RWPE1 (cell line): ENCODE results near the gene SLC2A11.

Source experiments
- CTCF ChIA-PET: fragments of 350-600 bp; sonication (Branson Sonifier 250); formaldehyde crosslinking; extraction: SDS; loops from one replicate; lab custom pipeline; 2021; lab: Yijun Ruan, JAX
- POLR2A ChIA-PET: fragments of 400-600 bp; formaldehyde crosslinking; extraction: SDS; loops from one replicate; lab custom pipeline; 2020; ENCODE audit warnings: antibody characterized with exemption; ENCODE audit not compliant: low non-redundant PET; lab: Yijun Ruan, JAX
- DNase-seq: peaks from one replicate; pipeline ENCODE4 v3.0.0; 2012; ENCODE audit warnings: low spot score
- H3K27ac ChIP-seq: fragments of 450-650 bp; 2 replicates; pipeline ENCODE4 v1.5.1; 2017
- TF ChIP-seq, protein P1 (sequence below): fragments of 450-650 bp; conservative IDR thresholded peaks from 2 replicates; pipeline ENCODE4 v1.5.1; 2017; ENCODE audit warnings: low read depth, mild to moderate bottlenecking

SLC2A11 gene

DNA sequence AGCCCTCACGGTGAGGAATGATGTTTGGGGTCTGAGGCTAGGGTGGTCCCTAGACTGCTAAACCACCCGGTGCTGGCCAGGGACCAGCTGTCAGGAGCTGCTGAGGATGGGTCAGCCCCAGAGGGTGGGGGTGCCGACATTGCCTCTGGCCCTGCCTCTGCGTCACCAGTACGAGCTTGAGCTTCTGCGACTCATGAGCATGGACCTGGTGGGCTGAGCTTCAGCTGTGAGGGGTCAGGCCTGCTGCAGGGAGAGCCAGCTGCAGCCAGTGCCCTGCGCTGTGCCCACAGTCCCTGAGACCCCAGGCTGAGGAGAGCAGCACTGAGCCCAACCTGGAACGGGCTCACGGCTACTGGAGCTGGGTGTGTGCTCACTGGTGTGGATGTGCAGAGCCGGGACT is 25.9 kb upstream of the SLC2A11 start:
- CTCF ChIA-PET = no interaction called here
- POLR2A ChIA-PET = no interaction called here
- TF ChIP-seq, protein P1, sequence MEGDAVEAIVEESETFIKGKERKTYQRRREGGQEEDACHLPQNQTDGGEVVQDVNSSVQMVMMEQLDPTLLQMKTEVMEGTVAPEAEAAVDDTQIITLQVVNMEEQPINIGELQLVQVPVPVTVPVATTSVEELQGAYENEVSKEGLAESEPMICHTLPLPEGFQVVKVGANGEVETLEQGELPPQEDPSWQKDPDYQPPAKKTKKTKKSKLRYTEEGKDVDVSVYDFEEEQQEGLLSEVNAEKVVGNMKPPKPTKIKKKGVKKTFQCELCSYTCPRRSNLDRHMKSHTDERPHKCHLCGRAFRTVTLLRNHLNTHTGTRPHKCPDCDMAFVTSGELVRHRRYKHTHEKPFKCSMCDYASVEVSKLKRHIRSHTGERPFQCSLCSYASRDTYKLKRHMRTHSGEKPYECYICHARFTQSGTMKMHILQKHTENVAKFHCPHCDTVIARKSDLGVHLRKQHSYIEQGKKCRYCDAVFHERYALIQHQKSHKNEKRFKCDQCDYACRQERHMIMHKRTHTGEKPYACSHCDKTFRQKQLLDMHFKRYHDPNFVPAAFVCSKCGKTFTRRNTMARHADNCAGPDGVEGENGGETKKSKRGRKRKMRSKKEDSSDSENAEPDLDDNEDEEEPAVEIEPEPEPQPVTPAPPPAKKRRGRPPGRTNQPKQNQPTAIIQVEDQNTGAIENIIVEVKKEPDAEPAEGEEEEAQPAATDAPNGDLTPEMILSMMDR = no peak
- DNase-seq = no peak
- H3K27ac ChIP-seq = peak overlapping the region; percentile 28

DNA sequence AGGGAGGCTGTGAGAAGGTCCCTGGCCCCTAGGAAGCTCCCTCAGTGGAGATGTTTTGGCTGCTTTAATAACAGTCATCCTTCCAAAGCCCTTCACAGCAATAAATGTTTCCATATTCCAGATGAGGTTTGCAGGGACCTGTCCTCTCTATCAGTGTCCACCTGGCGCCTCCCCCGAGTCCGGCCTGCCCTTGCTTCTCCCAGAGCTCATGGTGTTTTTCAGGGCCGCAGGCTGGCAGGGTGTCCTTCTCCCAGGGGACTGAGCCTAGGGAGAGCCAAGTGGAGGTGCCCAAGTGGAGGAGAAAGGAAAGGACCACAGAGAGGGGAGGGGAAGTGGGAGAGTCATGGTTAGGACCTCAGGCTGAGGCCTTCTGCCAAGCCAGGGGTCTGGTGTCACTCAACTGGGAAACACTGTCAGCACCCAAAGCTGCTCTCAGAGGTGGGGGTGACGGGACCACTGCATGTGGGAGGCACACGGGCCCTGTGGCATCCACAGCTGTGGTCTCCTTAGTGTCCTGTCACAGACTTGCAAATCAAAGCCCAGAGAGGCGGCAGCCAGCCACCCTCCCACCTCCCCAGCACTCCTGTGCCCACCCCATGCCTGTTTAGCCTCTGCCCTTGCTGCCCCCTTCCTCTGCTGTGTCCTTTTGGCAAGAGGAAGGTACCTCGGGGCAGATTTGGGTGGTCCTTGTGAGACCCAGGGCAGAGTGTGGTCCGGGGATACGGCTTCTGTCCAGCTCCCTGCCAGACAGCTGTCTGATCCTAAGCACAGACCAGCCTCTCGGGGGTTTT is 25.3 kb upstream of the SLC2A11 start:
- DNase-seq = no peak
- TF ChIP-seq, protein P1 = no peak
- ChIA-PET CTCF (no interaction called here), POLR2A (no interaction called here)
- peak overlapping the region; percentile 28 for H3K27ac ChIP-seq

DNA sequence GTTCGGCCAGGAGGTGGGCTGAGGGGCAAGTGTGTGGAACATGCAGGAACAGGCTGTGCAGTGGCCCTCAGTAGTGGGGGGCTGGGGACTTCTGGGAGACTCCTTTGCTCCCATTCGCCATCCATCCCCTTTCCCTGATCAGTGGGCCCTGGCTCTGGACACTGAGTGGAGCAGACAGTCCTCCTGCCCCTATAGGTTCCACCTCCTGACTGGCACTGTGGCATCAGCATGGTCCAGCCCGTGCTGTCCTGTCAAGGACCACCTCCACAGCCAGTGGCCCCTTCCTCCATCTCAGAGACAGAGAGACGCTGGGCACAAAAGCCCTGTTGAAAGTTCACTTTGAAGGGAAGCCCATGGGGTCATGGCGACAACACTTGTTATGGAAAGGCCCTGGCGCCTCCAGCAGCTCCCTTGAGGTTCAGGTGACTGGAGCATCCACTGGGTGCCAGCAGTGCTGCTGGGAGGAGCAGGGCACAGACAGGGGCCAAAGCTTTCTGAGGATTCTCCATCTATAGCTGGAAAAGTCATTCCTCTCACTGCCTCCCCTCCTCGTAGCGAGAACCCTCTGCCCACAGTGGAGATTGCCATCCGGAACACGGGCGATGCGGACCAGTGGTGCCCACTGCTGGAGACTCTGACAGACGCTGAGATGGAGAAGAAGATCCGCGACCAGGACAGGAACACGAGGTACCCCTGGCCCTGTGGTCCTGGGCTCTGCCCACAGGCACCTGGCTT is 24.5 kb upstream of the SLC2A11 start:
- no peak for DNase-seq
- TF ChIP-seq, protein P1 = no peak
- ChIA-PET CTCF (no interaction called here), POLR2A (no interaction called here)
- H3K27ac ChIP-seq = peak overlapping the region; percentile 66

DNA sequence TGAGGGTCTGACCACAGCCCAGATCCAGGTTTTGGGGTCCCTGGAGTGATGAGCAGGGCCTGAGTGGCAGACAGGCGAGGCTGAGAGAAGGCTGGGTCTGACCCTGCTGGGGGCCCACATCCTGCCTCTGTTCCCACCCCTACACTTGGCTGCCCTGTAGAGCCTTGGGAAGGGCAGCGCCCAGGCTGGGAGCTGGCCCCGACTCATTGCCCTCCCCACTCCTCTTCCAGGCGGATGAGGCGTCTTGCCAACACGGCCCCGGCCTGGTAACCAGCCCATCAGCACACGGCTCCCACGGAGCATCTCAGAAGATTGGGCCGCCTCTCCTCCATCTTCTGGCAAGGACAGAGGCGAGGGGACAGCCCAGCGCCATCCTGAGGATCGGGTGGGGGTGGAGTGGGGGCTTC is 23.8 kb upstream of the SLC2A11 start:
- TF ChIP-seq, protein P1 = no peak
- ChIA-PET POLR2A (no interaction called here), CTCF (no interaction called here)
- peak overlapping the region; percentile 66 for H3K27ac ChIP-seq
- DNase-seq = no peak

DNA sequence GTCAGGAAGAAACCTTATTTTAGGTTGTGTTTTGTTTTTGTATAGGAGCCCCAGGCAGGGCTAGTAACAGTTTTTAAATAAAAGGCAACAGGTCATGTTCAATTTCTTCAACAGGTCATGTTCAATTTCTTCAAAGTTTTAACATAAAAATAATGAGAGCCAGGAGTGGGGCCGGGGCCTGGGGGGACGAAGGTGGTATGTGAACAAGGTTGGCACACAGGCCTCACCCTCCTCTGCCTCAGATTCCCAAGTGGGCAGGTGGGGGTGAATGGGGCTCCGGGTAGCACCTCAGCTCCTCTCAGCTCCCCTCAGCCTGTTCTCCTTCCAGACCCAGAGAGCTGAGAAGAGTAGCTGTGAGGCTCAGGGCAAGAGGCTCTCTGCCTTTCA is 23.3 kb upstream of the SLC2A11 start:
- H3K27ac ChIP-seq = peak overlapping the region; percentile 66
- CTCF ChIA-PET = interaction anchor here (0.6 to 0.7 kb wide), 2 partner anchors 688 to 711 kb away, joined by 3 read pairs; no protein-coding TSS in a partner anchor
- no peak for DNase-seq
- TF ChIP-seq, protein P1 = no peak
- POLR2A ChIA-PET = no interaction called here

DNA sequence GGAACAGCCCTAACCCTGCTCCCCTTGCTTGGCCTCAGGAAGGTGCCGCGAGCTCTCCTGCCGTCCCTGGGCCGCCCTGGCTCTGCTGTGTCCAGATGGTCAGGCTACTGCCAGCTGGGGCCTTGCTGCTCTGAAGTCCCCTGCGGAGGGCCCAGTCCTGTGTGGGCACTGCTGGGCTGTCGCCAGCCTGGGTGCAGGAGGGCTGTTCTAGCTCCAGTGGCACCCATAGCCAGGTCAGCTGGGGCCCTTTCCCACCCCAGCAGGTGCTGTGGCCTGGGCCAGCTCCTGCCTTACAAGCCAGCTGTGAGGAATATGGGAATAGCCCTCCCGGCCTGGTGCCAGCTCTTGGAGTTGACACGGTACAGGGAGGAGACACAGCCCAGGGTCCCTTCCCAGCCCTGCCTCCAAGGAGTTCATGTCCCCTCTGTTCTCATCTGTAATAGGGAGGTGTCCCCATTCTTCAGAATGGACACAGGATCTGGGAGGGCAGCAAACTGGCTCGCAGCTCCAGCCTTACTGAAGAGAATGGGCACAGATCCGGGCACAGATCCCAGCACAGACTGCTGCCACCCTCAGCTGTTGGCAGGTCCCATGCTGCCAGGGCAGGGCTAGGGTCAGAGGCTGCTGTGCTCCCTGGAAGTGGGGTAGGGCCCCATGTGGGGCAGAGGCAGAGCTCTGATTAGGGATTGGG is 22.7 kb upstream of the SLC2A11 start:
- CTCF ChIA-PET = interaction anchor here (0.6 to 0.7 kb wide), 2 partner anchors 689 to 710 kb away, joined by 3 read pairs; no protein-coding TSS in a partner anchor
- peak overlapping the region; percentile 66 for H3K27ac ChIP-seq
- TF ChIP-seq, protein P1 = no peak
- no peak for DNase-seq
- POLR2A ChIA-PET = no interaction called here
